Activated naive CD4-positive, alpha-beta T cell (primary cell): ENCODE measurements around the gene SLC16A1.
"Not testable (repeated sequence)": the region's sequence is repeated elsewhere in the genome, so short reads cannot be mapped to it uniquely, and the experiment has no call there.

Experiments used
- DNase-seq, 4 experiments: peaks; one replicate each; lab custom pipeline; 2025; lab: John Stamatoyannopoulos, UW

Gene SLC16A1

GRCh38 chr1:112925015-112925414, 31.0 kb downstream of the SLC16A1 start:
- no peak for DNase-seq

GRCh38 chr1:112923959-112924349, 32.0 kb downstream of the SLC16A1 start:
- no peak for DNase-seq

GRCh38 chr1:112923234-112923958, 32.6 kb downstream of the SLC16A1 start:
- no peak for DNase-seq

GRCh38 chr1:112911506-112912220, 44.3 kb downstream of the SLC16A1 start:
- no peak for DNase-seq

- no peak for DNase-seq
These were observed 46.1 kb downstream of the SLC16A1 start for GRCh38 chr1:112909847-112910246.

GRCh38 chr1:112906150-112906698, 49.8 kb downstream of the SLC16A1 start:
- no peak for DNase-seq

GRCh38 chr1:112905395-112906149, 50.4 kb downstream of the SLC16A1 start:
- no peak for DNase-seq

GRCh38 chr1:112904831-112905261, 51.1 kb downstream of the SLC16A1 start:
- no peak for DNase-seq

GRCh38 chr1:112904071-112904830, 51.7 kb downstream of the SLC16A1 start:
- DNase-seq: no peak

- DNase-seq: no peak
These were observed 53.8 kb downstream of the SLC16A1 start for GRCh38 chr1:112902221-112902620.

GRCh38 chr1:112901387-112901786, 54.6 kb downstream of the SLC16A1 start:
- no peak for DNase-seq

- no peak for DNase-seq
These were observed 59.2 kb downstream of the SLC16A1 start for GRCh38 chr1:112896783-112897182.

GRCh38 chr1:112894561-112895011, 61.4 kb downstream of the SLC16A1 start:
- no peak for DNase-seq

- no peak for DNase-seq
These were observed 62.0 kb downstream of the SLC16A1 start for GRCh38 chr1:112894010-112894292.

GRCh38 chr1:112893288-112894009, 62.5 kb downstream of the SLC16A1 start:
- DNase-seq: no peak

GRCh38 chr1:112889906-112890305, 66.1 kb downstream of the SLC16A1 start:
- not testable (repeated sequence) for DNase-seq

- DNase-seq: no peak
These were observed 66.8 kb downstream of the SLC16A1 start for GRCh38 chr1:112889052-112889768.

GRCh38 chr1:112888630-112889029, 67.4 kb downstream of the SLC16A1 start:
- no peak for DNase-seq

- no peak for DNase-seq
These were observed 68.3 kb downstream of the SLC16A1 start for GRCh38 chr1:112887599-112888283.

- DNase-seq: not testable (repeated sequence)
These were observed 71.0 kb downstream of the SLC16A1 start for GRCh38 chr1:112884996-112885395.
